H1 (cell line): ENCODE data around the gene MS4A5. TPM values are rescaled to one million over a fixed set of nuclear protein-coding genes. Genes with fewer than 3 reads are reported as not detected.

Source experiments
- polyA plus RNA-seq, 7 experiments: library from polyadenylated mRNA; depleted of rRNA in 3 of 7; stranded (reverse) in 5 of 7; unstranded in 2 of 7; fragments of >200 nt in 5 of 7; fragments of 200-250 nt in 2 of 7; gene quantifications; 1 replicate in 5 of 7; 2 replicates in 1 of 7; 4 replicates in 1 of 7; pipeline versions ENCODE4 v1.2.1 to v1.2.3, GENCODE V29; 2011 to 2013; ENCODE audit warnings: missing spikeins in 2 of 7, mixed read lengths in 2 of 7
- total RNA-seq: library from RNA; stranded (reverse); fragmentation: NEBNext Ultra II Directional; extraction: Animal tissue kit (Norgen Biotek cat#: 25700); gene quantifications from 2 replicates; pipeline ENCODE4 v1.2.1, GENCODE V29; 2021

The MS4A5 gene
- total and polyA plus RNA-seq, 2 of the 8 experiments (the other 6 are each of a cell fraction or from before 2014, with no cell fraction given), result not detected

Other genes starting within 250 kb of the MS4A5 start
- gene MS4A6A, start 246.5 kb upstream of the MS4A5 start, total RNA-seq, result not detected in 2 replicates
- gene MS4A6A, start 246.5 kb upstream of the MS4A5 start, polyA plus RNA-seq (2011; rRNA removed), result not detected in 2 replicates
- not detected in 2 replicates for gene MS4A4E, start 186.4 kb upstream of the MS4A5 start, total RNA-seq
- not detected in 2 replicates for gene MS4A4E, start 186.4 kb upstream of the MS4A5 start, polyA plus RNA-seq (2011; rRNA removed)
- gene MS4A4A, start 148.9 kb upstream of the MS4A5 start, total RNA-seq, result not detected in 2 replicates
- not detected in 2 replicates for gene MS4A4A, start 148.9 kb upstream of the MS4A5 start, polyA plus RNA-seq (2011; rRNA removed)
- not detected in 2 replicates for gene MS4A6E, start 102.3 kb upstream of the MS4A5 start, total RNA-seq
- gene MS4A6E, start 102.3 kb upstream of the MS4A5 start, polyA plus RNA-seq (2011; rRNA removed), result not detected in 2 replicates
- not detected in 2 replicates for gene MS4A7, start 51.0 kb upstream of the MS4A5 start, total RNA-seq
- gene MS4A7, start 51.0 kb upstream of the MS4A5 start, polyA plus RNA-seq (2011; rRNA removed), result 0.05 TPM in 1 of 2 replicates, not detected in the other
- not detected in 2 replicates for gene MS4A14, start 33.1 kb upstream of the MS4A5 start, total RNA-seq
- not detected in 2 replicates for gene MS4A14, start 33.1 kb upstream of the MS4A5 start, polyA plus RNA-seq (2011; rRNA removed)
- not detected in 2 replicates for gene MS4A1, start 26.3 kb downstream of the MS4A5 start, total RNA-seq
- not detected in 2 replicates for gene MS4A1, start 26.3 kb downstream of the MS4A5 start, polyA plus RNA-seq (2011; rRNA removed)
- 0.39 TPM in 1 of 2 replicates, not detected in the other for gene MS4A12, start 63.2 kb downstream of the MS4A5 start, total RNA-seq
- 0.14 and 0.24 TPM in 2 replicates for gene MS4A12, start 63.2 kb downstream of the MS4A5 start, polyA plus RNA-seq (2011; rRNA removed)
- not detected in 2 replicates for gene MS4A13, start 85.8 kb downstream of the MS4A5 start, total RNA-seq
- gene MS4A13, start 85.8 kb downstream of the MS4A5 start, polyA plus RNA-seq (2011; rRNA removed), result not detected in 2 replicates